Ovary (tissue), 9 donors: ENCODE data around the gene P4HA2. TPM values are rescaled to one million over a fixed set of nuclear protein-coding genes. Genes with fewer than 3 reads are reported as not detected.
A peak's percentile ranks its signal among the peaks of the same experiment; 100 is the strongest.

ENCODE experiments used
- DNase-seq, 5 donors: peaks; one replicate each; pipeline ENCODE4 v3.0.0-alpha.2; 2019 to 2020
- H3K27ac ChIP-seq, 2 donors: fragments of 200-600 bp; one replicate each; pipeline versions ENCODE4 v1.5.1 to v1.8.0; 2019 to 2022
- H3K27me3 ChIP-seq: fragments of 200-600 bp; one replicate; pipeline ENCODE4 v1.8.0; 2022
- H3K36me3 ChIP-seq: fragments of 200-600 bp; sonication (generic); one replicate; pipeline ENCODE4 v1.5.1; 2019
- H3K4me1 ChIP-seq: one replicate; pipeline ENCODE4 v1.8.1; 2013; ENCODE audit warnings: mild to moderate bottlenecking, moderate library complexity; ENCODE audit not compliant: insufficient read depth
- H3K4me3 ChIP-seq: fragments of 200-600 bp; sonication (generic); one replicate; pipeline ENCODE4 v1.5.1; 2017
- H3K9me3 ChIP-seq, 2 donors: fragments of 200-600 bp in 1 of 2; sonication (generic) in 1 of 2; one replicate each; pipeline versions ENCODE4 v1.5.1 to v1.8.1; 2013 to 2019; ENCODE audit warnings: mild to moderate bottlenecking in 1 of 2, moderate library complexity in 1 of 2
- EP300 ChIP-seq: sonication (generic); formaldehyde crosslinking; IDR thresholded peaks from one replicate; pipeline ENCODE4 v1.6.1; 2017; ENCODE audit warnings: antibody characterized with exemption
- POLR2A ChIP-seq: fragments of 450-650 bp; IDR thresholded peaks from one replicate; pipeline ENCODE4 v1.6.1; 2017; ENCODE audit warnings: antibody characterized with exemption, mild to moderate bottlenecking, moderate library complexity
- WGBS, 3 donors: extraction: QIAGEN DNeasy Blood & Tissue Kit in 1 of 3; methylation state at CpG; one replicate each; pipeline versions ENCODE4 v1.1.5 to v1.1.7; 2013 to 2017; 5-methylcytosine and 5-hydroxymethylcytosine counted together
- intact Hi-C, 4 donors: fragments of 100-400 bp; cut with DNase I; formaldehyde crosslinking; loops; one replicate each; pipeline versions ENCODE4 v1.11.0 to v1.15.1; 2022 to 2023
- polyA plus RNA-seq, 2 donors: library from polyadenylated mRNA; stranded (reverse); fragments of 200-250 nt in 1 of 2; fragments of 350-450 nt in 1 of 2; fragmentation: Illumina TruSeq in 1 of 2; extraction: RNeasy Lipid Tissue Mini Kit (QIAGEN cat#74804) in 1 of 2; gene quantifications; one replicate each; pipeline ENCODE4 v1.2.3, GENCODE V29; 2013 to 2014
- total RNA-seq, 7 donors: library from RNA; depleted of rRNA in 2 of 7; stranded (reverse); fragments of >200 nt in 2 of 7; fragmentation: NEBNext Ultra II Directional in 3 of 7; extraction: Animal tissue kit (Norgen Biotek cat#: 25700) in 3 of 7; gene quantifications; one replicate each; pipeline versions ENCODE4 v1.1.0 to v1.2.4, GENCODE V29; 2016 to 2023
- TF ChIP-seq, protein P1 (sequence below), 3 donors: fragments of 450-650 bp in 2 of 3; fragments of 200-600 bp in 1 of 3; IDR thresholded peaks; one replicate each; pipeline versions ENCODE4 v1.5.1 to v1.8.0; 2016 to 2022; ENCODE audit warnings: antibody characterized with exemption in 3 of 3, mild to moderate bottlenecking in 1 of 3
- donor health status: DM: no; HTN: no; CAD: no; lungs with moderate emphysema.
- donor health status: DM: no; HTN: no; CAD: no.
- donor health status: Bipolar disorder and iron deficiency.
- donor health status: DM: yes; HTN: yes; CAD: no.
- donor health status: DM: no; HTN: no; CAD: no.
- donor health status: DM: yes; HTN: yes; CAD: no.

The P4HA2 gene
- total and polyA plus RNA-seq, 9 donors = 3.9 to 36.9 (median 15.4) TPM

DNA sequence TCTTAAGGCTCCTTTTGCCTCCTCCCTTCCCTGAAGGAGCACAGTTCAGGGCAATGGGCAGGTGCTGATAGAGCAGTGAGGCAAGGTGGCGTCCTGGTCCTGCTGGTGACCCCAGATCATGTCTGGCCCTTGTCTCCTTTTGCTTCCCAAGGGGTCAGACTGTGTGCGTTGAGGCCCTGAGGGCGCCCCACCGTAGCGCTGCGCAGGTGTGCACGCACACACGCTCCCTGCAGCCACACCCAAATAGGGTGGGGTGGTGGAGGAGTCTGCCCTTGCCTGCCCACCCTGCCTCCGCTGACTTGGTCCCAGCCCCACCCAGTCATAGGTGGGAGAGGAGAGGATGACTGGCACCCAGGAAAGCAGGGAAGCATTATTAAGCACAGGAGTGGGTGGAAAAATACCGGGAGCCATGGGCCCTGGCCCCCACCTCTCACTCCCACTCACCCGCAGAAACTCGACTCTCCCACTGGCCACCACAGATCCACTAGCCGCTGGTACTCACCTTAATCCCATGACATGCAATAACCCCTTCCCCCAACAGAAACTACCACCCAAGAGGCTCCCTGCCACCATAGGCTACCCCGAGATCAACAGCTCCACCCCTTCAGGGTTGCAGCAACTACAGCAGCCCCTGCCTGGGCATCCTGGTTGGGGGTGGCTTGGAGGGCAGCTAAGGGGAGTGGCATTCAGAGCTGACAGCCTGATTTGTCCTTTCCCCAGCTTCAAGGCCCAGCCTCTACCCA is 46.6 kb upstream of the P4HA2 start:
- WGBS, 3 donors = 81 to 86% (median 85%) methylated on average over 11 to 14 of the region's 14 CpGs
- intact Hi-C loops = no loop called here
- no peak overlapping the region for H3K27ac ChIP-seq
- no peaks in the 10 kb centered on the region for H3K27me3 ChIP-seq
- TF ChIP-seq, protein P1, sequence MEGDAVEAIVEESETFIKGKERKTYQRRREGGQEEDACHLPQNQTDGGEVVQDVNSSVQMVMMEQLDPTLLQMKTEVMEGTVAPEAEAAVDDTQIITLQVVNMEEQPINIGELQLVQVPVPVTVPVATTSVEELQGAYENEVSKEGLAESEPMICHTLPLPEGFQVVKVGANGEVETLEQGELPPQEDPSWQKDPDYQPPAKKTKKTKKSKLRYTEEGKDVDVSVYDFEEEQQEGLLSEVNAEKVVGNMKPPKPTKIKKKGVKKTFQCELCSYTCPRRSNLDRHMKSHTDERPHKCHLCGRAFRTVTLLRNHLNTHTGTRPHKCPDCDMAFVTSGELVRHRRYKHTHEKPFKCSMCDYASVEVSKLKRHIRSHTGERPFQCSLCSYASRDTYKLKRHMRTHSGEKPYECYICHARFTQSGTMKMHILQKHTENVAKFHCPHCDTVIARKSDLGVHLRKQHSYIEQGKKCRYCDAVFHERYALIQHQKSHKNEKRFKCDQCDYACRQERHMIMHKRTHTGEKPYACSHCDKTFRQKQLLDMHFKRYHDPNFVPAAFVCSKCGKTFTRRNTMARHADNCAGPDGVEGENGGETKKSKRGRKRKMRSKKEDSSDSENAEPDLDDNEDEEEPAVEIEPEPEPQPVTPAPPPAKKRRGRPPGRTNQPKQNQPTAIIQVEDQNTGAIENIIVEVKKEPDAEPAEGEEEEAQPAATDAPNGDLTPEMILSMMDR (IDR thresholded peaks at IDR 0.05) = no peak
- no peak for TF ChIP-seq EP300
- no peaks in the 10 kb centered on the region for H3K9me3 ChIP-seq
- DNase-seq = no peak
- H3K4me3 ChIP-seq = no peak overlapping the region
- no peaks in the 10 kb centered on the region for H3K36me3 ChIP-seq
- no peaks in the 10 kb centered on the region for H3K4me1 ChIP-seq

DNA sequence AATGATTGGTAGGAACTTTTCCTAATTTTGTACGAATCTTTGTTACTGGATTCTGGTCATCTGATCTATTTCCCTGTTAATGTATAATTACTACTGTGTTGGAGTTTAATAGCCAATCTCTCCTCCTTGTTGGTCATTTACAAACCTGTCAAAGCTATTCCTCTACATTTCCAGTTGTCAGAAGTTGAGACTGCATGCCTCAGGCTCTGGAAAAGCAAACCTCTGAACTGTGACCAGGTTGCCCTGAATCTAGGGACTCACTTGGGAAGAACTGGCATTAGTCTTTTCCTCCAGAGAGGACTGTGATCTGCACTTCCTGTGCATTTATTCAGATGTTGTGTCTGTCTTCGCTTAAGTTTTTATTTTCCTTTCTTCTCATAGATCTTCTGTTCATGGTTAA is 46.0 kb upstream of the P4HA2 start:
- H3K27me3 ChIP-seq = no peaks in the 10 kb centered on the region
- intact Hi-C loops = no loop called here
- H3K27ac ChIP-seq = no peak overlapping the region

GRCh38 chr5:132272311-132273210 is 44.9 kb upstream of the P4HA2 start:
- no peak overlapping the region for H3K4me3 ChIP-seq
- no peaks in the 10 kb centered on the region for H3K27me3 ChIP-seq
- intact Hi-C loops = no loop called here
- H3K9me3 ChIP-seq = no peaks in the 10 kb centered on the region
- H3K36me3 ChIP-seq = no peaks in the 10 kb centered on the region
- WGBS, 3 donors = 62 to 67% (median 66%) methylated on average over 37 of the region's 37 CpGs
- no peak overlapping the region for H3K27ac ChIP-seq
- peak; percentile 49 to 76 (median 72) for DNase-seq
- H3K4me1 ChIP-seq = no peaks in the 10 kb centered on the region
- TF ChIP-seq EP300 (no peak), POLR2A (no peak)
- TF ChIP-seq, protein P1 (IDR thresholded peaks at IDR 0.05) = peak; percentile 53 to 65 (median 61)

More for the DNA sequence above, 46.0 kb upstream of the P4HA2 start:
- TF ChIP-seq EP300 = no peak
- TF ChIP-seq, protein P1 (IDR thresholded peaks at IDR 0.05) = no peak
- TF ChIP-seq POLR2A = no peak
- H3K4me1 ChIP-seq = no peaks in the 10 kb centered on the region
- WGBS, 3 donors = 83 to 93% (median 87%) methylated on average over 2 of the region's 2 CpGs
- no peak for DNase-seq
- H3K9me3 ChIP-seq = no peaks in the 10 kb centered on the region
- no peaks in the 10 kb centered on the region for H3K36me3 ChIP-seq
- no peak overlapping the region for H3K4me3 ChIP-seq

DNA sequence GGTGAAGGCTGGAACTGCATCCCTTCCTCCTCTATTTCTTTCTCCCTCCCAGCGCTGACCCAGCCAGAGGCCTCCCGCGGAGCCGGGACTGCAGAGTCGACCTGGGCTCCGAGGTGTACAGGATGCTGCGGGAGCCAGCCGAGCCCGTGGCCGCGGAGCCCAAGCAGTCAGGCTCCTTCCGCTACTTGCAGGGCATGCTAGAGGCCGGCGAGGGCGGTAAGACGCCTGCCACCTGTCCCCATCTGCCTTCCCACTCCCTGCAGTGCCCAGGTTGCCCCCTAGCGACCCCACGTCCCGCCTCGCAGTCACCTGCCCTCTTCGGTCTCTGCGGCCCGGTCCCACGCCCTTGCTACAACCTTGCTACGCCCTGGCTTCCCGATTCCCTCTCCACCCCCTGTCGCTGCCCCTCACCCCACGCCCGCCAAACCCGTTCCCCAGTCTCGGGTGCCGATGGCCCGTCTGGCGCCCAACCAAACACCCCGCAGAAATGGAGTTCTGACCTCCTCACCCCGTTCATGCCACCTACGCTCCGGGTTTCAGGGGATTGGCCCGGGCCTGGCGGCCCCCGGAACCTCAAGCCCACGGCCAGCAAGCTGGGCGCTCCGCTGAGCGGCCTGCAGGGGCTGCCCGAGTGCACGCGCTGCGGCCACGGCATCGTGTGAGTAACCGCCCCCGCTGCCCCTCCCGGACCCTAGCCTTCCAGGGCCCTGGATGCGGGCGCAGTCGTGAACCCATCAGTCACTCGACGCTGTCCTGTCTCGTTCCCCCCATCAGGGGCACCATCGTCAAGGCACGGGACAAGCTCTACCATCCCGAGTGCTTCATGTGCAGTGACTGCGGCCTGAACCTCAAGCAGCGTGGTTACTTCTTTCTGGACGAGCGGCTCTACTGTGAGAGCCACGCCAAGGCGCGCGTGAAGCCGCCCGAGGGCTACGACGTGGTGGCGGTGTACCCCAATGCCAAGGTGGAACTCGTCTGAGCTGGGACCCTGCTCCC is 43.9 kb upstream of the P4HA2 start:
- intact Hi-C loops = no loop called here
- Histone ChIP-seq H3K27ac (no peak overlapping the region), H3K27me3 (no peaks in the 10 kb centered on the region), H3K4me1 (no peaks in the 10 kb centered on the region), H3K4me3 (no peak overlapping the region), H3K36me3 (no peaks in the 10 kb centered on the region), H3K9me3 (no peaks in the 10 kb centered on the region)
- 88 to 91% (median 89%) methylated on average over 77 of the region's 77 CpGs for WGBS, 3 donors
- TF ChIP-seq POLR2A (no peak), EP300 (no peak)
- TF ChIP-seq, protein P1 (IDR thresholded peaks at IDR 0.05) = no peak
- DNase-seq = no peak
